Breast epithelium (tissue), 4 donors: ENCODE measurements around the gene SPOP. TPM values are rescaled to one million over a fixed set of nuclear protein-coding genes. Genes with fewer than 3 reads are reported as not detected.
A peak's percentile ranks its signal among the peaks of the same experiment; 100 is the strongest.
"Not testable (repeated sequence)": the region's sequence is repeated elsewhere in the genome, so short reads cannot be mapped to it uniquely, and the experiment has no call there.

Source experiments
- DNase-seq, 2 donors: peaks; one replicate each; pipeline ENCODE4 v3.0.0-alpha.2; 2019; ENCODE audit warnings: low spot score in 2 of 2
- H3K27ac ChIP-seq, 2 donors: fragments of 200-600 bp; sonication (generic) in 1 of 2; one replicate each; pipeline ENCODE4 v1.5.1; 2016 to 2019; ENCODE audit warnings: mild to moderate bottlenecking in 1 of 2
- H3K27me3 ChIP-seq, 2 donors: fragments of 200-600 bp; sonication (generic) in 1 of 2; one replicate each; pipeline versions ENCODE4 v1.5.1 to v1.6.0; 2017 to 2019; ENCODE audit warnings: control low read depth in 1 of 2, mild to moderate bottlenecking in 1 of 2
- H3K36me3 ChIP-seq: fragments of 200-600 bp; one replicate; pipeline ENCODE4 v1.5.1; 2019
- H3K4me1 ChIP-seq, 2 donors: fragments of 200-600 bp; sonication (generic); one replicate each; pipeline ENCODE4 v1.5.1; 2016 to 2019; ENCODE audit warnings: control low read depth in 1 of 2
- H3K4me3 ChIP-seq, 3 donors: fragments of 200-600 bp; sonication (generic); 1 replicate in 2 of 3; 2 replicates in 1 of 3; pipeline ENCODE4 v1.5.1; 2016 to 2019; ENCODE audit warnings: mild to moderate bottlenecking in 3 of 3, moderate library complexity in 2 of 3
- H3K9me3 ChIP-seq, 2 donors: fragments of 200-600 bp; sonication (generic) in 1 of 2; one replicate each; pipeline ENCODE4 v1.5.1; 2016 to 2019; ENCODE audit warnings: control low read depth in 1 of 2
- POLR2A ChIP-seq: fragments of 450-650 bp; IDR thresholded peaks from one replicate; pipeline ENCODE4 v1.6.1; 2016; ENCODE audit warnings: antibody characterized with exemption, mild to moderate bottlenecking, moderate library complexity
- POLR2AphosphoS5 ChIP-seq, 3 donors: sonication (generic); formaldehyde crosslinking; IDR thresholded peaks; one replicate each; pipeline ENCODE4 v1.6.1; 2017; ENCODE audit warnings: antibody characterized with exemption in 3 of 3
- intact Hi-C: fragments of 100-400 bp; cut with DNase I; formaldehyde crosslinking; loops from one replicate; pipeline ENCODE4 v1.15.1; 2023; ENCODE audit warnings: low total_unique reads
- total RNA-seq, 3 donors: library from RNA; depleted of rRNA; stranded (reverse); fragments of >200 nt; gene quantifications; one replicate each; pipeline ENCODE4 v1.1.0, GENCODE V29; 2016
- TF ChIP-seq, protein P1 (sequence below), 3 donors: fragments of 450-650 bp; IDR thresholded peaks; one replicate each; pipeline ENCODE4 v1.5.1; 2016 to 2017; ENCODE audit warnings: antibody characterized with exemption in 3 of 3, mild to moderate bottlenecking in 3 of 3, moderate library complexity in 3 of 3

The SPOP gene
- total RNA-seq = 10 to 100 TPM; 48.3 to 73.8 (median 55.4) TPM

DNA sequence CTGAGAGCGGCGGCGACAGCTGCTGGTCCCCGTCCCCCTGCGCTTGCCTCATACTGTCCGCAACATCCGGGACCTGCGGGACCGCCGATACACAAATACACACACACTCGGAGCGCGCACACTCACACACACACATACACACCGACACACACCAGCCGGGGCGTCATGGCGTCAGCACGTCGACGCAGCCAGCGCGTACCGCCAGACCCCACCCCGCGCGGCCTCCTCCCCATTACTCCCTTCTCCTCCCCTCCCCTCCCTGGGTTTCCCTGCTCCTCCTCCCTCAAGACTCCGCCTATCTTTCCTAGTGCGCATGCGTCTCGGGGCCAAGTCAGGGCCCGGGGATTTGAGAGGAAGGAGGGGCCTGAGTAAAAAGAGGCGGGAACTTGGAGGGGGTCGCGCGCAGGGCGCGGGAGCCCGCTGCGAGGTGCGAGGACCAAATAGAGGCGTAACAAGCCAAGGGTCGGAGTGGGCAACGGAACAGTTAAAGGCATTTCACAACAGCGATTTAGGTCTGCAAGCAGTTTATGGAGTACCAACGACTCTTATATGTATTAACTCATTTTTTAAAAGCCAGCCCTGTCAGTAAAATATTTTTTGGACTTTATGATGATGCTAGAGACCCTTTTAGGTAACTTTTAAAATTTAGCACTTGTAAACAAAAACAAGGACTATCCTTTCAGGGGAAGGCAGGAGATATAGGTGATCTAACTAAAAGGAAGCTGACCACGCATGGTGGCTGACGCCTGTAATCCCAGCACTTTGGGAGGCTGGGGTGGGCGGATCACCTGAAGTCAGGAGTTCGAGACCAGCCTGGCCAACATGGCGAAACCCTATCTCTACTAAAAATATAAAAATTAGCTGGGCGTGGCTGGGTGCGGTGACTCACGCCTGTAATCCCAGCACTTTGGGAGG lies at the start of gene SPOP:
Gene SPOP, minus strand, starts transcription at position 165 of the 915 bp plus-strand sequence. CDS start 55,287 bp downstream, outside the sequence.
- Histone ChIP-seq H3K36me3 (no peaks in the 10 kb centered on the region), H3K27ac (peak within 1 kb of the TSS; percentile 98 to 99), H3K4me3 (peak within 1 kb of the TSS; percentile 60 to 89 (median 79)), H3K9me3 (no peaks in the 10 kb centered on the region), H3K27me3 (no peaks in the 10 kb centered on the region), H3K4me1 (peaks cover 0 to 13% of the 10 kb centered on the region in 2 donors)
- peak; percentile 98 to 99 for DNase-seq
- TF ChIP-seq POLR2AphosphoS5 (IDR thresholded peaks at IDR 0.05) = peak; percentile 81 to 95 (median 92)
- peak; percentile 35 for TF ChIP-seq POLR2A
- TF ChIP-seq, protein P1, sequence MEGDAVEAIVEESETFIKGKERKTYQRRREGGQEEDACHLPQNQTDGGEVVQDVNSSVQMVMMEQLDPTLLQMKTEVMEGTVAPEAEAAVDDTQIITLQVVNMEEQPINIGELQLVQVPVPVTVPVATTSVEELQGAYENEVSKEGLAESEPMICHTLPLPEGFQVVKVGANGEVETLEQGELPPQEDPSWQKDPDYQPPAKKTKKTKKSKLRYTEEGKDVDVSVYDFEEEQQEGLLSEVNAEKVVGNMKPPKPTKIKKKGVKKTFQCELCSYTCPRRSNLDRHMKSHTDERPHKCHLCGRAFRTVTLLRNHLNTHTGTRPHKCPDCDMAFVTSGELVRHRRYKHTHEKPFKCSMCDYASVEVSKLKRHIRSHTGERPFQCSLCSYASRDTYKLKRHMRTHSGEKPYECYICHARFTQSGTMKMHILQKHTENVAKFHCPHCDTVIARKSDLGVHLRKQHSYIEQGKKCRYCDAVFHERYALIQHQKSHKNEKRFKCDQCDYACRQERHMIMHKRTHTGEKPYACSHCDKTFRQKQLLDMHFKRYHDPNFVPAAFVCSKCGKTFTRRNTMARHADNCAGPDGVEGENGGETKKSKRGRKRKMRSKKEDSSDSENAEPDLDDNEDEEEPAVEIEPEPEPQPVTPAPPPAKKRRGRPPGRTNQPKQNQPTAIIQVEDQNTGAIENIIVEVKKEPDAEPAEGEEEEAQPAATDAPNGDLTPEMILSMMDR (IDR thresholded peaks at IDR 0.05) = no peak
- intact Hi-C loops = no loop called here

DNA sequence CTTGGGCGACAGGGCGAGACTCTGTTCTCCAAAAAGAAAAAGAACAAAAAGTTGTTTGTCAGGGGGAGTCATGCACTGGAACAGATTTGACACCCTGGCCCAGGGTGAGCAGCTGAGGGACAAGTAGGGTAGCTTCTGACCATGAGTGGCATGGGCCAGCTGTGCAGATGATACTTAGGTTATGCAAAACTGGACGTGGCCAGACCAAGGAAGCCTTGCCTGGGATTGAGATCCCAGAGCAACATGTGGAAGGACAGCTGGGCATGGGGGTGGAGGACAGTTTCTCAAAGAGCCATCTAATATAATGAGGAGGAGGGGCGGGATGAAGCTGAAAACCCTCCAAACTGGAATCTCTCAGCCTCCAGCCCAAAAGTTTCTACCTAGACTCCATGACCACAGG lies 49.5 kb upstream of the SPOP start:
- TF ChIP-seq POLR2AphosphoS5 (IDR thresholded peaks at IDR 0.05) = no peak
- TF ChIP-seq, protein P1 (IDR thresholded peaks at IDR 0.05) = no peak
- no peak for TF ChIP-seq POLR2A
- Histone ChIP-seq H3K9me3 (no peaks in the 10 kb centered on the region), H3K4me1 (peaks cover 0 to 6% of the 10 kb centered on the region in 2 donors), H3K27me3 (no peaks in the 10 kb centered on the region), H3K4me3 (no peak overlapping the region), H3K36me3 (no peaks in the 10 kb centered on the region), H3K27ac (no peak overlapping the region)
- intact Hi-C loops = no loop called here
- DNase-seq = no peak

DNA sequence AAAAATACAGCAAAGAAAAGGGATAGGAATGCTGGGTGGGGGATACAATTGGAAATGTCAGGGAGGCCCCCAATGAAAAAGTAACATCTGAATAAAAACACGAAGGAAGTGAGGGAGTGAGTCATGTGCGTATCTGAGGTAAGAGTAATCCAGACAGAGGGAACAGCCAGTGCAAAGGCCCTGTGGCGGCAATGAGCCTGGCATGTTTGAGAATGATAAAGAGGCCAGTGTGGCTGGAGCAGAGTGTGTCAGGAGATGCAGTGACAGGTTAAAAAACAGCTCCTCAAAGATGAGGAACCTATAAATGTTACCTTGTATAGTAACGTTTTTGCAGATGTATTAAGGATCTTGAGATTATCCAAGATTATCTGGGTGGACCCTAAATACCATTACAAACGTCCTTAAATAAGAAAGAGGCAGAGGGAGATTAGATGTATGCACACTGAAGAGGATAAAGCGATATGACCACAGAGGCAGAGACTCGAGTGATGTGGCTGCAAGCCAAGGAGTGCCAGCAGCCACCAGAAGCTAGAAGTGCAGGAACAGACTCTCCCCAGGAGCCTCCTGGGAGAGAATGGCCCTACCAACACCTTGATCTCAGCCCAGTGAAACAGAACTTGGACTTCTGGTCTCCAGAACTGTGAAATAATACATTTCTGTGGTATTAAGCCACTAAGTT lies 47.7 kb upstream of the SPOP start:
- no peak for DNase-seq
- Histone ChIP-seq H3K27me3 (no peaks in the 10 kb centered on the region), H3K4me3 (no peak overlapping the region), H3K27ac (no peak overlapping the region), H3K4me1 (peaks cover 0 to 5% of the 10 kb centered on the region in 2 donors), H3K36me3 (no peaks in the 10 kb centered on the region), H3K9me3 (no peaks in the 10 kb centered on the region)
- TF ChIP-seq POLR2A (no peak), POLR2AphosphoS5 (IDR thresholded peaks at IDR 0.05) (no peak)
- TF ChIP-seq, protein P1 (IDR thresholded peaks at IDR 0.05) = no peak
- intact Hi-C loops = no loop called here

DNA sequence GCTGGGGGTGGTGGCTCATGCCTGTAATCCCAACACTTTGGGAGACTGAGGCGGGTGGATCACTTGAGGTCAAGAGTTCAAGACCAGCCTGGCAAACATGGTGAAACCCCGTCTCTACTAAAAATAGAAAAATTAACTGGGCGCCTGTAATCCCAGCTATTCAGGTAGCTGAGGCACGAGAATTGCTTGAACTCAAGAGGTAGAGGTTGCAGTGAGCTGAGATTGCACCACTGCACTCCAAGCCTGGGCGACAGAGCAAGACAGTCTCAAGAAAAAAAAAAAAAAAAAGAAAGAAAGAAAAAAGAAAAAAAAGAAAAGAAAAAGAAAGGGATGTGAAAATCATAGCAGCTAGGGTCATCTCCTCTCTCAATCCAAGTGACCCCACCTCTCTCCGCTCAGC lies 46.7 kb upstream of the SPOP start:
- H3K4me3 ChIP-seq, intact Hi-C loops, H3K27me3 ChIP-seq, DNase-seq, H3K36me3 ChIP-seq, H3K4me1 ChIP-seq, H3K9me3 ChIP-seq: not testable (repeated sequence)
- peak overlapping the region in 1 of 2 donors; percentile 23 for H3K27ac ChIP-seq

DNA sequence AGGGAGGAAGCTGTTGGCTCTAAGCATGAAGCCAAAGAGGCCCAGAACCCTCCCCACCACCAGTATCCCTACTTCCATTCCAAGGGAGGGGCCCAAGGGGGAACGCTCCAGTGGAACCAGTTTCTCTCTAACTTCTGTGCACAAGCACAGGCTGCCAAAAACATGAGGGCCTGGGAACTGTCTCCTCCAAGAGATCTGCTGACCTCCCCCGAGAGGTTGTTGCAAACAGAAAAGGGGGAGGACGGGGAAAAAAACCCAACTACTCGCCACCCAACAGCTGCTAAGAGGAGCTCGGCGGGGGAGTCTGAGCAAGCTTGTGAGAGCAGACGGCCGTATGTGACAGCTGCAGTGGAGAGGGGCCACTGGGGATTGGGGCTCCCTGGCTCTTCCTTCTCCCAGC lies 45.5 kb upstream of the SPOP start:
- no peaks in the 10 kb centered on the region for H3K36me3 ChIP-seq
- peak overlapping the region; percentile 29 to 53 for H3K27ac ChIP-seq
- no peaks in the 10 kb centered on the region for H3K9me3 ChIP-seq
- H3K4me3 ChIP-seq = peak overlapping the region in 1 of 3 donors; percentile 7
- H3K4me1 ChIP-seq = no peaks in the 10 kb centered on the region
- intact Hi-C loops = no loop called here
- TF ChIP-seq POLR2A (no peak), POLR2AphosphoS5 (IDR thresholded peaks at IDR 0.05) (peak in 1 of 3 donors; percentile 29)
- DNase-seq = peak in 1 of 2 donors; percentile 22
- no peaks in the 10 kb centered on the region for H3K27me3 ChIP-seq

DNA sequence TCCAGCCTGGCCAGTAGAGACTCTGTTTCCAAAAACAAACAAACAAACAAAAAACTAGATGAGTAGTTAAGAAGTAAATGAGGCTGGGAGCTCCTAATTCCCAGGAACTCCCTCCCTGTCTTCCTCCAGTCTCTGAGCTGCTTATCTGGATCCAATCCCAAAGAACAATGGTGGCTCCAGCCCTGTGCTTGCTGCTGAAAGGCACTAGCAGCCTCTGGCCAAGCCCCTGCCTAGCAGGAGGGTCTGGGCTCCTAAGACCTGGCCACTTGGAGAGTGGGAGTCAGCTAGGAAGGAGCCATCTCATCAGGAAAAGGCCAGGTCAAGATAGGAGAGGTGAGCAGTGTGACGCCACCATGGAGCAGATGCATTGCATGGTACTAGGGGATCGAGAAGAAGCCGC lies 44.2 kb upstream of the SPOP start:
- no peaks in the 10 kb centered on the region for H3K4me1 ChIP-seq
- no peaks in the 10 kb centered on the region for H3K27me3 ChIP-seq
- intact Hi-C loops = no loop called here
- no peaks in the 10 kb centered on the region for H3K9me3 ChIP-seq
- H3K4me3 ChIP-seq = no peak overlapping the region
- H3K27ac ChIP-seq = no peak overlapping the region
- no peaks in the 10 kb centered on the region for H3K36me3 ChIP-seq
- no peak for DNase-seq
- TF ChIP-seq, protein P1 (IDR thresholded peaks at IDR 0.05) = no peak
- no peak for TF ChIP-seq POLR2AphosphoS5 (IDR thresholded peaks at IDR 0.05)
- no peak for TF ChIP-seq POLR2A
